OCI-LY3 (cell line): ENCODE results near the gene SYT7.

Experiments
- H2AFZ ChIP-seq: fragments of 200-600, 300-600 bp; shearing (Covaris generic); 2 replicates; pipeline ENCODE4 v1.6.0; 2014; ENCODE audit warnings: antibody characterized with exemption, low read depth, low read length
- H3K27ac ChIP-seq: fragments of 200-600, 300-600 bp; sonication (generic); 2 replicates; pipeline ENCODE4 v1.5.1; 2014; ENCODE audit warnings: mild to moderate bottlenecking, low read length, moderate library complexity, mixed read lengths
- H3K27me3 ChIP-seq: fragments of 200-600, 300-600 bp; sonication (generic); 2 replicates; pipeline ENCODE4 v1.6.1; 2014; ENCODE audit warnings: low read depth, low read length, mixed read lengths
- H3K36me3 ChIP-seq: fragments of 200-600, 300-600 bp; sonication (generic); replicated peaks from 2 replicates; pipeline ENCODE3; 2014; ENCODE audit warnings: low read depth, low read length, mixed read lengths
- H3K4me1 ChIP-seq: fragments of 300-600, 200-600 bp; sonication (generic); 2 replicates; pipeline ENCODE4 v1.6.1; 2014; ENCODE audit warnings: low read length, mixed read lengths
- H3K4me2 ChIP-seq: fragments of 200-600, 300-600 bp; sonication (generic); 2 replicates; pipeline ENCODE4 v1.6.1; 2014; ENCODE audit warnings: low read length, mixed read lengths
- H3K4me3 ChIP-seq: fragments of 300-600, 200-600 bp; sonication (generic); 2 replicates; pipeline ENCODE4 v1.5.1; 2014; ENCODE audit warnings: antibody characterized with exemption, mild to moderate bottlenecking, low read length, moderate library complexity
- H3K79me2 ChIP-seq: fragments of 300-600, 200-600 bp; shearing (Covaris generic); 2 replicates; pipeline ENCODE4 v1.6.1; 2014; ENCODE audit warnings: mild to moderate bottlenecking, low read length, mixed read lengths
- H3K9ac ChIP-seq: fragments of 300-600, 200-600 bp; shearing (Covaris generic); 2 replicates; pipeline ENCODE4 v1.6.0; 2014; ENCODE audit warnings: mild to moderate bottlenecking, low read length, moderate library complexity
- H3K9me3 ChIP-seq: fragments of 200-600, 300-600 bp; shearing (Covaris generic); 2 replicates; pipeline ENCODE4 v1.6.1; 2014; ENCODE audit warnings: low read length, mixed read lengths; ENCODE audit not compliant: insufficient read depth
- H4K20me1 ChIP-seq: fragments of 200-600, 300-600 bp; sonication (generic); 2 replicates; pipeline ENCODE4 v1.6.1; 2016; ENCODE audit warnings: low read length, mixed read lengths; ENCODE audit not compliant: insufficient read depth
- EZH2phosphoT487 ChIP-seq: fragments of 200-600 bp; shearing (Covaris generic); IDR thresholded peaks from 2 replicates; pipeline ENCODE4 v1.6.1; 2018; ENCODE audit warnings: antibody characterized with exemption, mixed run types, low read depth
- TF ChIP-seq, protein P1 (sequence below): fragments of 200-600, 300-600 bp; sonication (generic); IDR thresholded peaks from 2 replicates; pipeline ENCODE4 v1.5.1; 2014; ENCODE audit warnings: antibody characterized with exemption, low read length, low read depth

The SYT7 gene

DNA sequence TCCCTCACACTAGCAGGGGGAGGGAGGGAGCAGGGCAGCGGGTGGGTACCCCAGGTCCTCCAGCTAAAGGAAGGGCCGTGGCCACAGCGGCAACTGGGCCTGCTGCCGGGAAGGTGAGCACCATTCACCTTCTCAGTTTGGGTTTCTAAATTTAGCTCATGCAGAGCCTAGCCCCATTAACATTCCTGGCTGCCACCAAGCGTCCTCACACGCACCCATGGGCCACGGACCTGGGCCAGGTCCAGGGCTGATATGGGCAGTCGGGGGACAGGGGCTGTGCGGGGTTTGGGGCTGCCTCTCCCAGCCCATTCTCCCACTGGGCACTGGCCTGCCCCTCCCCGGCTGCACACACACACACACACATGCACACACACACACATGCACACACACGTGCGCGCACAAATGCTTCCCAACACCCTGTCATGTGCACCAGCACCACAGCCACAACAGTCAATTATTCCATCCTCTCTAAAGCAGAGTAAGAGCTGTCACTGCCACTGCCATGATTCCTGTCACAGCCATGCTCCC is 28.7 kb downstream of the SYT7 start:
- no peak overlapping the region for H3K4me3 ChIP-seq

DNA sequence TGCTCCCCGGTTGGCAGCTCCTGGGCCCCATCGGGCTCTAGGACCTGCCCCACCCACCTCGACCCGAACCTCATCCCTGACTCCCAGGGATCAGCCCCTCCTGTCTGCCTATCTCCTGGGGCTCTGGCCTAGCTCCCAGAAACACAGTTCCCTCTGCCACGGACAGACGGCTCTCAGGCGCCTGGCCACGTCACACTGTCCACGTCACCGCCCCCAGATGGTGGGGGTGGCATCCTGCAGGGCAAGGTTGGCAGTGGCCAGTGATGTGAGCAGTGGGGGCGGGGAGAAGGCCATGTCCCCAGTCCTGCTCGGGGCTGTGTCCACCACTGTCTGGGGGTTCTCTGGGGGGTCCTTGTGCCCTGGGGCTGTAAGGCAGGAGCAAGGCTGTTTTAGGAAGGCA is 29.2 kb downstream of the SYT7 start:
- H3K9ac ChIP-seq = no peak overlapping the region
- no peak overlapping the region for H3K27ac ChIP-seq
- peaks cover 2% of the 10 kb centered on the region; the same call in 1 of the 2 replicates for H3K4me1 ChIP-seq
- no peaks in the 10 kb centered on the region for H4K20me1 ChIP-seq
- no peak overlapping the region for H3K4me2 ChIP-seq
- no peaks in the 10 kb centered on the region for H3K9me3 ChIP-seq
- no peak overlapping the region for H2AFZ ChIP-seq
- TF ChIP-seq, protein P1, sequence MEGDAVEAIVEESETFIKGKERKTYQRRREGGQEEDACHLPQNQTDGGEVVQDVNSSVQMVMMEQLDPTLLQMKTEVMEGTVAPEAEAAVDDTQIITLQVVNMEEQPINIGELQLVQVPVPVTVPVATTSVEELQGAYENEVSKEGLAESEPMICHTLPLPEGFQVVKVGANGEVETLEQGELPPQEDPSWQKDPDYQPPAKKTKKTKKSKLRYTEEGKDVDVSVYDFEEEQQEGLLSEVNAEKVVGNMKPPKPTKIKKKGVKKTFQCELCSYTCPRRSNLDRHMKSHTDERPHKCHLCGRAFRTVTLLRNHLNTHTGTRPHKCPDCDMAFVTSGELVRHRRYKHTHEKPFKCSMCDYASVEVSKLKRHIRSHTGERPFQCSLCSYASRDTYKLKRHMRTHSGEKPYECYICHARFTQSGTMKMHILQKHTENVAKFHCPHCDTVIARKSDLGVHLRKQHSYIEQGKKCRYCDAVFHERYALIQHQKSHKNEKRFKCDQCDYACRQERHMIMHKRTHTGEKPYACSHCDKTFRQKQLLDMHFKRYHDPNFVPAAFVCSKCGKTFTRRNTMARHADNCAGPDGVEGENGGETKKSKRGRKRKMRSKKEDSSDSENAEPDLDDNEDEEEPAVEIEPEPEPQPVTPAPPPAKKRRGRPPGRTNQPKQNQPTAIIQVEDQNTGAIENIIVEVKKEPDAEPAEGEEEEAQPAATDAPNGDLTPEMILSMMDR = no peak
- no peak for TF ChIP-seq EZH2phosphoT487
- no peaks in the 10 kb centered on the region for H3K36me3 ChIP-seq
- no peak overlapping the region for H3K4me3 ChIP-seq
- peaks cover 24% of the 10 kb centered on the region for H3K27me3 ChIP-seq
- no peaks in the 10 kb centered on the region for H3K79me2 ChIP-seq

More for the DNA sequence above, 28.7 kb downstream of the SYT7 start:
- Histone ChIP-seq H3K27me3 (peaks cover 24% of the 10 kb centered on the region), H3K36me3 (no peaks in the 10 kb centered on the region), H3K4me1 (peaks cover 2% of the 10 kb centered on the region; the same call in 1 of the 2 replicates), H3K4me2 (no peak overlapping the region), H4K20me1 (no peaks in the 10 kb centered on the region), H3K79me2 (no peaks in the 10 kb centered on the region), H3K9ac (no peak overlapping the region), H3K9me3 (no peaks in the 10 kb centered on the region), H2AFZ (no peak overlapping the region), H3K27ac (no peak overlapping the region)
- TF ChIP-seq, protein P1 = no peak
- no peak for TF ChIP-seq EZH2phosphoT487

DNA sequence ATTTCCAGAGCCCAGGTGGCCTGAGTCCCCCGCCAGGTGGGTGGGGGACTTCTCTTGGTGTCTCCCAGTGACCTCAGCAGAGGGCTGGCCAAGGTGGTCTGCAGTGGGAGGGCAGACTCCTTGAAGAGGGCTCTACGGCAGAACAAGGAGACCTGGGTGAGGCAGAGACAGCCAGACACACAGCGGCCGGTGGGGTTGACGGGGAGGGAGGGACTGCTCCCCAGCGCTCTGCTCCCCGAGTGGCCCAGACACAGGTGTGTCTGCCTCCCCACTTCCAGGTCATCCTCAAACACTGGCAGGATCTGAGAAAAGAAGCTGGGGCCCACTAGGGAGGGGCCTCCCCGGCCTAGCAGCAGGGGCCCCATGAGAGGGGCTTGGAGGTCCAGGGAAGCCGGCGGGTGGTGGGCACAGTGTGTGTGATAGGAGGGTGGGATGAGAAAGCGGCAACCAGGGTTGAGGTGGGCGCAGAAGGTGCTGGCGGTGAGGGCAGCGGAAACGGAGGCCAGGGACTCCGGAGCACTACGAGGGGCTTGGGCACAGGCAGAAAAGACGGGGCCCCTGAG is 30.1 kb downstream of the SYT7 start:
- Histone ChIP-seq H4K20me1 (no peaks in the 10 kb centered on the region), H3K79me2 (no peaks in the 10 kb centered on the region), H3K27me3 (peaks cover 24% of the 10 kb centered on the region), H3K4me2 (no peak overlapping the region), H3K4me1 (peaks cover 2% of the 10 kb centered on the region; the same call in 1 of the 2 replicates), H3K9ac (no peak overlapping the region), H3K9me3 (no peaks in the 10 kb centered on the region), H2AFZ (no peak overlapping the region), H3K36me3 (no peaks in the 10 kb centered on the region), H3K4me3 (no peak overlapping the region), H3K27ac (no peak overlapping the region)
- TF ChIP-seq, protein P1 = no peak
- TF ChIP-seq EZH2phosphoT487 = no peak

DNA sequence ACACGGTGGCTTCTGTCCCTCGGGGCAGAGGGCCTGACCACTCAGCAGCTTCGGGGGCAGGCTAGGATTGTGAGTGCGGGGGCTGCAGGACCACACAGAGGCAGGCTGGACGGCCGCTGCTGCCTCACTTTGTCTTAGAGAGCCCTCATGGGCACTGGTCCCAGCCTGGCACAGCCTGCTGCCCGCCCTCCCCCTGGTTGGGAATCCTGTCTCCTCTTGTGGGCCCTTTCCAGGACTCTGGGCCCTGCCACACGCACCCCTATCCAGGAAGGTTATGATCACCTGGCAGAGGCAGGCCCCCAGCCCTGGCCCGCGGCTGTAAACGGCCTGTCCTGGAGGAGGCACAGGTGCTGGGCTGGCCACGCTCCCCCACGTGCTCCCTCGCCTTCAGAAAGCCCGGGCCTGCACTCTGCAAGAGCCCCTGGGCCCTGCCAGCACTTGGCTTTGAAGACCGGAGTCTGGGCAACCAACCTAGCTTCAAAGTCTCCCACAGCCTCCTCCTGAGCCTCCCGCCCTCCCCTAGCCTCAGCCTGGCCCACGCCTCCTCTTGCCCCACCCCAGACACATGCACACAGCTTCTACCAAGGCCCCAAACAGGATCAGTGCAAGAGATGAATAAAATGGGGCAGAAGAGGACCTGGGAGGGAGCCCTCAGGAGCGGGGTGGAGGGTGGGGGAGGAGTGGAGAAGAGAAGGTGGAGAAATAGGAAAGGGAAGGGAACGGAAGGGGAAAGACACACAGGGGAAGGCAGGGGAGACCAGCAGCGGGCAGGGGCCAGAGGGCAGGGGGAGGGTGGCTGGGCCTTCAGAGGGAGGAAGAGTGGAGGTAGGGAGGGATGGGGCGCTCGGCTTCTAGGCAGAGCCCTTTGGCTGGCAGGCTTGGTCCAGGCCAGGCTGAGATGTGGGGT is 31.0 kb downstream of the SYT7 start:
- Histone ChIP-seq H3K27me3 (peaks cover 24% of the 10 kb centered on the region), H3K36me3 (no peaks in the 10 kb centered on the region), H2AFZ (no peak overlapping the region), H3K27ac (no peak overlapping the region), H3K4me2 (no peak overlapping the region), H3K9ac (no peak overlapping the region), H3K79me2 (no peaks in the 10 kb centered on the region), H3K4me1 (peaks cover 2% of the 10 kb centered on the region; the same call in 1 of the 2 replicates), H3K9me3 (no peaks in the 10 kb centered on the region), H3K4me3 (no peak overlapping the region), H4K20me1 (no peaks in the 10 kb centered on the region)
- TF ChIP-seq, protein P1 = no peak
- no peak for TF ChIP-seq EZH2phosphoT487
